Measurements from ENCODE around the gene EXOC1L. TPM values are rescaled to one million over a fixed set of nuclear protein-coding genes. Genes with fewer than 3 reads are reported as not detected.

EXOC1L gene
- total and polyA plus RNA-seq, 9 of the 15 experiments (the other 6 are each of a cell fraction or from before 2014, with no cell fraction given) = 0.38 to 3.9 (median 1.0) TPM; not detected in 1

DNA sequence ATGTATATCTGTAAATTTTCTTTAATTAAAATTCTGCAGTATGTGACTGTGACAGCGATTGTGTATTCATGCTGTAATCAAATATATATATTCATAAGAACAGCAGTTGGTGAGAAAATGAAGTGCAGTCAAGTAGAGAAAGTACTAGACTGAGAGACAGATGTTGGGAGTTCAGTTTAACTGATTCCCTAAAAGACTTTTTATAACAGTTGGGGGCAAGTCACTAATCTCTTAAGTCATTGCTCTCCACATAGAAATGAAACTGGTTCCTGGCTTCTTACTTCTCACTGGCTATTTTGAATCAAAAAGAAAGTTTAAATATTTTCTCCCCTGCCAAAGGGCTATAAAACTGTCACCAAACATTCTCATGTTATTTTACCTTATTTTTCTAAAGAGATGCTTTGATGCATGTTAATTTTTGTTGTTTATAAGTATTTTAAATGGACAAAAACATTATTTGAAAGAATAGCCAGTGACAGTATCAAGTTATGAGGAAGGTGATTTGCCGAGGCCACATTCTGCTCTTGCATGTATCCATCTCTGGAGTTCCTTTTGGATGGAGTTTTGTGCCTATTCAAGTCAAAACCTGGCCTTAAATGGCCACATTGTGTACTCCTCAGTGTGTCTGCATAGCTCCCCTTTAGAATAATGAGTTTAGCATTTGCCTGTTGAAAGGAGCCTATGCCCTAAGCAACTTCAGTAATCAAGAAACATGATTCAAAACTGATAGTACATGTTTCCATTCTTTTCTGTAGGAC is 64.7 kb downstream of the EXOC1L start:
- WGBS (ENCODE audit: insufficient coverage, low coverage, missing lambda C conversion rate) = 37% methylated on average over 2 of the region's 2 CpGs
- peak overlapping the region; percentile 60; the same call in 1 of the 3 replicates for H3K27ac ChIP-seq (ENCODE audit: extremely low read depth, low read depth, low read length)
- POLR2A ChIA-PET = interaction anchor here (1.0 kb wide), 1 partner anchor 500 kb away, joined by 3 read pairs; no protein-coding TSS in a partner anchor
- H3K9me1 ChIP-seq (ENCODE audit: control insufficient read depth, insufficient read depth, low read length) = no peaks in the 10 kb centered on the region
- in situ Hi-C loops (cut with MboI) = no loop called here
- peak overlapping the region; percentile 37; the same call in 1 of the 2 replicates for H3K4me2 ChIP-seq (ENCODE audit: insufficient read depth, low read length)
- no peak overlapping the region for H3K4me3 ChIP-seq
- no peaks in the 10 kb centered on the region for H3K27me3 ChIP-seq (ENCODE audit: control insufficient read depth in 2 of 2, insufficient read depth in 2 of 2, low read length in 2 of 2)
- TF ChIP-seq NUFIP1 (IDR thresholded peaks at IDR 0.05; ENCODE audit: partially characterized antibody) = no peak
- TF ChIP-seq MYBL2 (IDR thresholded peaks at IDR 0.05; ENCODE audit: low read depth) = peak; percentile 43; the same call in 1 of the 2 replicates
- no peak for TF ChIP-seq MYBL2 (CRISPR knock-in tag; IDR thresholded peaks at IDR 0.05; ENCODE audit: borderline replicate concordance)
- TF ChIP-seq FOXM1 (IDR thresholded peaks at IDR 0.05; ENCODE audit: low read depth) = peak; percentile 32; the same call in 1 of the 2 replicates
- no peak for TF ChIP-seq FOXM1 (CRISPR knock-in tag; IDR thresholded peaks at IDR 0.05; ENCODE audit: low read depth)
- no peak for TF ChIP-seq GABPA (tag; conservative IDR thresholded peaks at IDR 0.05; ENCODE audit: low read depth)
- peak in 1 of 2 experiments; percentile 69; a peak in 2 of 4 replicates for TF ChIP-seq SRF (CRISPR knock-in tag; IDR thresholded peaks at IDR 0.05)
- H4K20me1 ChIP-seq (replicated peaks; ENCODE audit: control insufficient read depth, insufficient read depth, low read length) = no peaks in the 10 kb centered on the region
- BruUV-seq (replicated peaks) = no TSS peak
- FAIRE-seq = no peak
- CTCF ChIA-PET (ENCODE audit: low intra/inter-chr PET ratio) = no interaction called here
- no peaks in the 10 kb centered on the region for H3K9me3 ChIP-seq (replicated peaks; ENCODE audit: control insufficient read depth, insufficient read depth, low read depth, low read length)
- peaks cover 27% of the 10 kb centered on the region for H3K36me3 ChIP-seq (ENCODE audit: control insufficient read depth, insufficient read depth, low read length)
- peak overlapping the region; percentile 15 for H2AFZ ChIP-seq (ENCODE audit: low read depth, low read length)
- no peak for DNase-seq (ENCODE audit: extremely low read depth in 1 of 4, low spot score in 3 of 4)
- peak overlapping the region in 1 of 2 experiments; percentile 22; a peak in 1 of 4 replicates for H3K9ac ChIP-seq (ENCODE audit: insufficient read depth in 1 of 2, low read depth in 2 of 2, low read length in 2 of 2)
- intact Hi-C loops (cut with micrococcal nuclease) = no loop called here
- peaks cover 0 to 15% of the 10 kb centered on the region in 2 experiments; a peak in 3 of 5 replicates for H3K4me1 ChIP-seq (replicated peaks in 1 of 2; ENCODE audit: control insufficient read depth in 2 of 2, insufficient read depth in 2 of 2, low read length in 2 of 2)
- no peaks in the 10 kb centered on the region for H3K79me2 ChIP-seq (ENCODE audit: control insufficient read depth, insufficient read depth, low read length)
- ATAC-seq = peak; percentile 60
